ENCODE results near the gene PDE4B.

- TF ChIP-seq, protein P1, sequence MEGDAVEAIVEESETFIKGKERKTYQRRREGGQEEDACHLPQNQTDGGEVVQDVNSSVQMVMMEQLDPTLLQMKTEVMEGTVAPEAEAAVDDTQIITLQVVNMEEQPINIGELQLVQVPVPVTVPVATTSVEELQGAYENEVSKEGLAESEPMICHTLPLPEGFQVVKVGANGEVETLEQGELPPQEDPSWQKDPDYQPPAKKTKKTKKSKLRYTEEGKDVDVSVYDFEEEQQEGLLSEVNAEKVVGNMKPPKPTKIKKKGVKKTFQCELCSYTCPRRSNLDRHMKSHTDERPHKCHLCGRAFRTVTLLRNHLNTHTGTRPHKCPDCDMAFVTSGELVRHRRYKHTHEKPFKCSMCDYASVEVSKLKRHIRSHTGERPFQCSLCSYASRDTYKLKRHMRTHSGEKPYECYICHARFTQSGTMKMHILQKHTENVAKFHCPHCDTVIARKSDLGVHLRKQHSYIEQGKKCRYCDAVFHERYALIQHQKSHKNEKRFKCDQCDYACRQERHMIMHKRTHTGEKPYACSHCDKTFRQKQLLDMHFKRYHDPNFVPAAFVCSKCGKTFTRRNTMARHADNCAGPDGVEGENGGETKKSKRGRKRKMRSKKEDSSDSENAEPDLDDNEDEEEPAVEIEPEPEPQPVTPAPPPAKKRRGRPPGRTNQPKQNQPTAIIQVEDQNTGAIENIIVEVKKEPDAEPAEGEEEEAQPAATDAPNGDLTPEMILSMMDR (IDR thresholded peaks at IDR 0.05), result no peak
- no peak for TF ChIP-seq POLR2A (IDR thresholded peaks at IDR 0.05)
These were observed 548.9 kb downstream of the PDE4B start for GRCh38 chr1:66341446-66342089.

Measured in body of pancreas (tissue), 4 donors.